Erythroblast (primary cell): ENCODE results near the gene ZNF888.
"Not testable (repeated sequence)": the region's sequence is repeated elsewhere in the genome, so short reads cannot be mapped to it uniquely, and the experiment has no call there.

Experiments used
- DNase-seq, 2 experiments: peaks; one replicate each; lab custom pipeline; 2025; lab: John Stamatoyannopoulos, UW
- GATA1 ChIP-seq: IDR thresholded peaks from 2 replicates; pipeline ENCODE4 v1.6.1; 2011; ENCODE audit warnings: low read depth, mild to moderate bottlenecking, control low read depth, low read length, moderate library complexity
- POLR2A ChIP-seq: IDR thresholded peaks from 2 replicates; pipeline ENCODE4 v1.6.1; 2011; ENCODE audit warnings: mild to moderate bottlenecking, low read length

Gene ZNF888

DNA sequence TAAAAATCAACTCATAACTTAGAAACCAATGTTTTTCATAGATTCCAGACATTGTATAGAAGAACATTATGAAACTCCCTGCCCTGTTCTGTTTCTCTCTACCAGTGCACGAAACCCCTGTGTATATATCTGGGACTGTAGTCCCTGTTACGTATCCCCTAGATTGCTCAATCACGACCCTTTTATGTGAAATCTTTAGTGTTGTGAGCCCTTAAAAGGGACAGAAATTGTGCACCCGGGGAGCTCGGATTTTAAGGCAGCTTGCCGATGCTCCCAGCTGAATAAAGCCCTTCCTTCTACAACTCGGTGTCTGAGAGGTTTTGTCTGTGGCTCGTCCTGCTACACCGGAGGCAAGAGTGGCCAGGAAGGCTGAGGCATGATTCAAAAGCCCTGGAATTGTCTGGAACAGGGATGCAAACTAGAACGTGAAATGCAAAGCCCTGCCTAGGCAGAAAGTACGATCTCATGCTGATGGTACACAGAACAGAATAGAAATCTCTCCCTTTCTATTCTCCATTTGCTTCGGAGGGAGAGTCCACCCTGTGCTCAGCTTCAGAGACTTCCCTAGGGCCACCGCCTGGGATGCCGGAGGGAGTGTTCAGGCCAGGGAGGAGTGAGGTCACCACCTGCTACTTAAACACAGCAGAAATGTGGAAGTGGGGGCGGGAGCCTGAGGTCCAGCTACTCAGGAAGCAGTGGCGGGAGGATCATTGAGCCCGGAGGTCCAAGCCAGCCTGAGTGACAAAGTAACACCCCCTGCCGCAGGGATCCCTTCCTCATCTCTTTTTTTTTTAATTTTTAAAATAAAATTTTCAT lies 758 bp upstream of the ZNF888 start:
- DNase-seq, result no peak
- no peak for TF ChIP-seq GATA1
- no peak for TF ChIP-seq POLR2A

DNA sequence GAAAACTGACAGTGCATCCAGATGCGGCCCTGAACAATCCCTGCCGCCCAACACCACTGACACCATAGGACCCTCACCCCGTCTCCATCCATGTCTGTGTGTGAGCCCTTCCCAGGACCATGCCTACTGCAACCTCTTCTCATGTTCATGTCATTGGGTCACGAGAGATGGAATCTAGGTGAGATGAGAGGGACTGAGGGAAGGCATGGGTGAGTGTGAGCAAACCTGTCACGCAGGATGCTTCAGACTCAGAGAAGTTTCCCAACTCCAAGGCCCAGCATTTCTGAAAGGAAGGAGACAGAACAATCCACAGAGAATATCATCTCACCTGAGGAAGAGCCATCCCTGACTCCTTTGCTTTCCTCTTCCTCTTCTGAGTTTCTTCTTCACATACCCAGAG lies 5.7 kb downstream of the ZNF888 start:
- no peak for DNase-seq
- TF ChIP-seq GATA1 (no peak), POLR2A (no peak)

DNA sequence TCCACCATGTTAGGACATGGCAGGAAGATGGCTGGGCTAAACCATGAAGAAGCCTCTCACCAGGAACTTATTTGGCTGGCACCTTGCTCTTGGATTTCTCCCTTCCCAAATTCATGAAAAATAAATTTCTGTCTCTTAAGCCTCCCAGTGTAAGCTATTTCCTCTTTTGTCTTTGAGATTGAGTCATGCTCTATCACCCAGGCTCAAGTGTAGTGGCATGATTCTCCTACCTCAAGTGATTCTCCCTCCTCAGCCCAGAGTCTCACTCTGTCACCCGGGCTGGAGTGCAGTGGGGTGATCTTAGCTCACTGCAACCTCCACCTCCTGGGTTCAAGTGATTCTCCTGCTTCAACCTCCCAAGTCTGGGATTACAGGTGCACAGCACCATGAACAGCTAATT lies 12.6 kb downstream of the ZNF888 start:
- DNase-seq, result no peak
- no peak for TF ChIP-seq POLR2A
- no peak for TF ChIP-seq GATA1

DNA sequence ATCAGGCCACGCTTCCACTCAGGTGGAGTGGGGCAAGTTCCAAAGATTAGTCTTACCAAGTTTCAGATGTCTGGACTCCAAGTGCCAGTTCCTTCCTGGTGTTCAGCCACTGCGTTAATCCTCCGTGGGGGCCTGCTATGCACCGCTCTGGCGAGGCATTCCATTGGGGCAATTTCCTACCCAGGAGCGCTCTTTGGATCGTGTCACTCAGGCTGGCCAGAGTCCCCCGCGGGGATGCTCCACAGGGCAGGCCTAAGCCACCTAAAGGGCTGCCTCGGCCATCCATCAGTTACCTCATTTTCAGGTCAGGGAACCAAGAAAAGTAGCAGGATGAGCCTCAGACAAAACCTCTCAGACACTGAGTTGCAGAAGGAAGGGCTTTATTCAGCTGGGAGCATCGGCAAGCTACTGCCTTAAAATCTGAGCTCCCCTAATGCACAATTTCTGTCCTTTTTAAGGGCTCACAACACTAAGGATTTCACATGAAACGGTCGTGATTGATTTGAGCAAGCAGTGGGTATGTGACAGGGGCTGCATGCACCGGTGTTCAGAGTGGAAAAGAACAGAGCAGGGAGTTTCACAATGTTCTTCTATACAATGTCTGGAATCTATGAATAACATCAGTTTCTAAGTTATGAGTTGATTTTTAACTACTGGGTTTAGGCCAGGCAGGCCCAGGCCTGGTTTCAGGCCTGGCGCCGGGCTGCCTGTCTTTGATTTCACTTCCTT lies 19.0 kb downstream of the ZNF888 start:
- not testable (repeated sequence) for DNase-seq

DNA sequence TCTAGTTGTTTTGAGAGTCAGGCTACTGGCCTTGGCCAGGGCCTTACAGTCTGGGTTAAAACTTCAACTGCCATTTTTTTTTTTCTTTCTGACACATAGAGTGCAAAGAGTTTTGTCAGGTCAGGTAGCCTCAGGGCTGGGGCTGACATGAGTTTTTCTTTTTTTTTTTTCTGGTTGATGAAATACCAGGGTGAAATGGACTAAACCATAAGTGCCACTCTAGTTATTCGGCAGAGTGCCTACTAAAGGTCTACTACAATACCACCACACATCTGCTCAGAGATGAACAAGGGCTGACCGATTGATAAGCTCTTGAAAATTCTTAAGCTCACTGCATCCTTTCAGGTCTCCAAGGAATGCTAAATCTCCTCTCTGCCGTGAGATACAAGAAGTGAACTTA lies 21.4 kb downstream of the ZNF888 start:
- TF ChIP-seq POLR2A, result no peak
- TF ChIP-seq GATA1, result no peak
- no peak for DNase-seq

DNA sequence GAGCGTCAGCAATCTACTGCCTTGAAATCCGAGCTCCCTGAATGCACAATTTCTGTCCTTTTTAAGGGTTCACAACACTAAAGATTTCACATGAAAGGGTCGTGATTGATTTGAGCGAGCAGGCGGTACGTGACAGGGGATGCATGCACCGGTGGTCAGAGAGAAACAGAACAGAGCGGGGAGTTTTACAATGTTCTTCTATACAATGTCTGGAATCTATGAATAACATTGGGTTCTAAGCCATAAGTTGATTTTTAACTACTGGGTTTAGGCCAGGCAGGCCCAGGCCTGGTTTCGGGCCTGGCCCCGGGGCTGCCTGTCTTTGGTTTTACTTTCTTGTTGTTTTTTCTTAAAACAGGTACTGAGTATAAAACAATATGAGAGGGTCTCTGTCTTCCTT lies 24.6 kb downstream of the ZNF888 start:
- not testable (repeated sequence) for DNase-seq

DNA sequence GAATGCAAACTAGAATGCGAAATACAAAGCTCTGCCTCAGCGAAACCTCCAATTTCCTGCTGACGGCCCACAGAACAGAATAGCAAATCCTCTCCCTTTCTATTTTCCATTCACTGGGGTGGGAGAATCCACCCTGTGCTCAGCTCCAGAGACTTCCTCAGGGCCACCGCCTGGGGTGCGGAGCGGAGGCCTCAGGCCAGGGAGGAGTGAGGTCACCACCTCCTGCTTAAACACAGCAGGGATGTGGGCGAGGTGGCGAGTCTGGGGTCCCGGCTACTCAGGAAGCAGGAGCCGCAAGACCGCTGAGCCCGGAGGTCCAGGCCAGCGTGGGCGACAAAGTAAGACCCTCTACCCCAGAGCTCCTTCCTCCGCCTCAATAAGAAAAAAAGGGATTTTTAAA lies 25.1 kb downstream of the ZNF888 start:
- no peak for DNase-seq
- TF ChIP-seq POLR2A (no peak), GATA1 (no peak)

DNA sequence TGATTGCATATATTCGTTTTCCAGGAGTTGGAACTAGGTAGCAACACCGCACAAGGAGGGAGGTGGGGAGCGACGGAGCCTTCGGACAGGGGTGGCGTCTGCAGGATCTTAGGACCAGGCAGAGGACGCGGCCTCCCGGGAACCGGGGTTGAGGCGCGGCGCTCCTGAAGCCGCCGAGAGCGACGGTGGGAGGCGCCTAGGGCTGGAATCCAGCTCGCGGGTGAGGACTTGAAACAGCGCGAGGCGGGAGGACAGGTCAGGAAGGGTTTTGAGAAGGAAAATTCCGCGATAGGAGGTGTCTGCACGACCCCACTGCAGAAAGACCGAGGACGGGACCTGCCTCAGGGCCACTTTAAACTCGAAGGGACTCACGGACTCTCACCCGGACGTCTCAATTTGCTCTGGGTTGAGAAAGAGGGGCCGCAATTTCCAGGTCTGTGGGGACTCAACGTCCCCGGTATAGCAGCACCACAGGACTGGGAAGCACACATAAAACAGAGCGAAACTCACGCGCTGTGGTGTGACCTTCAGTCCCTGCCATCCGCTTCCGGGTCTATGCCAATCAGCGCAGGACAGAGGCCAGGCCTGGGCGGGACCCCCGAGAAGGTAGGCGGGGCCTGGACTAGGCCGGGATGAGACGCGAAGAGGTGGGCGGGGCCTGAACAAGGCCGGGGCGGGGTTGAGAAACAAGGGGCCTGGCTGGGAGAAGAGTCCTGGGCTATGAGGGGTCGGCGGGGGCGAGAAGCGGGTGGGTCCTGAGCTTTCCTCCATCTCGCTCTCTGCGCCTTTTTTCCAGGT lies 25.9 kb downstream of the ZNF888 start, which contains the start of gene ZNF320:
Gene ZNF320, minus strand, starts transcription at position 498 of the 798 bp plus-strand sequence. CDS start 7,380 bp downstream, outside the sequence.
- peak; percentile 95 to 96 for DNase-seq
- TF ChIP-seq POLR2A (peak; percentile 88), GATA1 (no peak)

DNA sequence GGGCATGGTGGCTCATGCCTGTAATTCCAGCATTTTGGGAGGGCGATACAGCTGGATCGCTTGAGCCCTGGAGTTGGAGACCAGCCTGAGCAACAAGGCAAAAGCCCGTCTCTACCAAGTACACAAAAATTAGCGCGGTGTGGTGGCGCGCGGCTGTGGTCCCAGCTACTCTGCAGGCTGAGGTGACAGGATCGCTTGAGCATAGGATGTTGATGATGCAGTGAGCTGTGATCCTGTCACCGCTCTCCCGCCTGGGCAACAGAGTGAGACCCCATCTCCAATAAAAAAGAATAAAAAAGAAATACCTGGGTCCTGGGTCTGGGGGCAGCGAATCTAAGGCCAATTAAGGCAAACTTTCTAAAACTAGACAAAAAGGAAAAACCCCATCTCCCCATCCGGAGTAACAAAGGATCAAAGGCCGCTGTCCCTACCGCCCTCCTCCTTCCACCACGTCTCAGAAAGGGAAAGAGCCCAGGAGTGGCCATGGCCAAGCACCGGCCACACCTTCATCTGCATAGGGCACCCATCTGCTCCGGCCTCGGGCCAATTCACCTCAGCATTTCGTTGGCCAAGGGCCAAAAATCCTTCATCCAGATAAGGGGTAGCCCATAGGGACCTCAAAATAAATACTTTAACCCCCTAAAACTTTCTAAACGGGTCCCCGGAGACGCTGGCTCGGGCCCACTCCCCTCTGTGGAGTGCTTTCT lies 26.6 kb downstream of the ZNF888 start:
- TF ChIP-seq POLR2A (no peak), GATA1 (no peak)
- peak; percentile 65 to 66 for DNase-seq

DNA sequence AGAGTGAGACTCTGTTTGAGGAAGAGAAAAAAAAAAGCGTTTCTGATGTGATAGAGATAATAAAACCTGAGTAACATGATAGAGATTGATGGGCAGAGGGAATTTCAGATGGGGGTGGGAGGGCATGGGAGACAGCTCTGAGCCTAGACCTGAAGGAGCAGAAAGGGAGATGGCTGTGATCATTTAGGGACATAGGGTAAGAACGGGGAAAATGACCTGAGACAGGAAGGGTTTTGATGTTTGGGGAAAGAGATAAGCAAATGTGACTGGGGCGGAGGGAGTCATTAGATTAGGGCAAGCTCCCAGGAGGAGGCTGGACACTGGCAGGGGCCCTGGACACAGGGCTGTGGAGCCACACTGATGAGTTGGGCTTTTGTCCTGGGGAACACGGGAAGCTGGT lies 31.9 kb downstream of the ZNF888 start:
- peak in 1 of 2 experiments; percentile 21 for DNase-seq
- no peak for TF ChIP-seq GATA1
- no peak for TF ChIP-seq POLR2A

DNA sequence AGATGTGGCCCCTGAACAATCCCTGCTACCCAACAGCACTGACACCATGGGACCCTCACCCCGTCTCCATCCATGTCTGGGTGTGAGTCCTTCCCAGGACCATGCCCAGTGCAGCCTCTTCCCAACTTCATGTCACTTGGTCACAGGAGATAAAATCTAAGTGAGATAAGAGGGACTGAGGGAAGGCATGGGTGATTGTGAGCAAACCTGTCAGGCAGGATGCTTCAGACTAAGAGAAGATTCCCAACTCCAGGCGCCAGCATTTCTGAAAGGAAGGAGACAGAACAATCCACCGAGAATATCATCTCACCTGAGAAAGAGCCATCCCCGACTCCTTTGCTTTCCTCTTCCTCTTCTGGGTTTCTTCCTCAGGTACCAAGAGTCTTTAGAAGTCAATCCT lies 33.3 kb downstream of the ZNF888 start:
- no peak for TF ChIP-seq POLR2A
- TF ChIP-seq GATA1, result no peak
- no peak for DNase-seq

DNA sequence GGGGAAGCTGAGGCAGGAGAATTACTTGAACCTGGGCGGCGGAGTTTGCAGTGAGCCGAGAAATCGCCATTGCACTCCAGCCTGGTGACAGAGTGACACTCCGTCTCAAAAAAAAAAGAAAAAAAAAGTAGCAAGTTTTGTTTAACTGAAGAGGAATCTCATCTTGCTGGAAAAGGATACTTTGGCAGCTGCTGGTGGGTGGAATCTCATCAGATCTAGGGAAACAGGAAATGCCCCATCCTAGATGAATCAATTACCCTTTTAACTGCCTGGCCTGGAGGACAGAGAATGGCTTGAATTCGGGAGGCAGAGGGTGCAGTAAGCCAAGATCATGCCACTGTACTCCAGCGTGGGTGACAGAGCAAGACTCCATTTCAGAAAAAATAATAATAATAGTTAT lies 34.2 kb downstream of the ZNF888 start:
- TF ChIP-seq POLR2A, result no peak
- no peak for TF ChIP-seq GATA1
- DNase-seq, result no peak

DNA sequence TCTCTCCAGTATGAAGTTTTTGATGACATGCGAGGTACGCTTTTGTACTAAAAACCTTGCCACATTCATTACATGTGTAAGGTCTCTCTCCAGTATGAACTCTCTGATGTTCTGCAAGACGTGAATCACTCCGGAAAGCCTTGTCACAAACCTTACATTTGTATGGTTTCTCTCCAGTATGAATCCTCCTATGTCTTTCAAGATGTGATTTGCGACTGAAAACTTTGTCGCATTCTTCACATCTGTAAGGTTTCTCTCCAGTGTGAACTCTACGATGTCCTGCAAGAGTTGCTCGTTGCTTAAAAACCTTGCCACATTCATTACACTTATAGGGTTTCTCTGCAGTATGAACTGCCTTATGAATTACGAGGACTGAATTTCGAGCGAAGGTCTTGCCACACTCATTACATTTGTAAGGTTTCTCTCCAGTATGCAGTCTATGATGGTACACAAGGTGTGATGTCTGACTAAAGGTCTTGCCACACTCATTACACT lies 42.3 kb downstream of the ZNF888 start:
- no peak for DNase-seq
- TF ChIP-seq POLR2A (no peak), GATA1 (no peak)

DNA sequence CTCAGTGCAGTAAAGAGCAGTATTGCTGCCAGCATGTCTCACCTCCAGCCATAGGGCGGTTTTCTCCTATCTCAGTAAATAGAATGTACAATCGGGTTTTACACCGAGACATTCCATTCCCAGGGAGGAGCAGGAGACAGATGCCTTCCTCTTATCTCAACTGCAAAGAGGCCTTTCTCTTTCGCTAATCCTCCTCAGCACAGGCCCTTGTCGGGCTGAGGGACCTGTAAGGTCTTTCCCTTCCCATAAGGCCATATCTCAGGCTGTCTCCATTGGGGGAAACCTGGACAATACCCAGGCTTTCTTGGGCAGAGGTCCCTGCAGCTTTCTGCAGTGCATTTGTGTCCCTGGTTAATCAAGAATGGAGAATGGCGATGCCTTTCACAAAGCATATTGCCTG lies 50.2 kb downstream of the ZNF888 start:
- not testable (repeated sequence) for DNase-seq
